ENCODE results near the gene ANGEL2.
"Not testable (repeated sequence)": the region's sequence is repeated elsewhere in the genome, so short reads cannot be mapped to it uniquely, and the experiment has no call there.

ANGEL2 gene

DNA sequence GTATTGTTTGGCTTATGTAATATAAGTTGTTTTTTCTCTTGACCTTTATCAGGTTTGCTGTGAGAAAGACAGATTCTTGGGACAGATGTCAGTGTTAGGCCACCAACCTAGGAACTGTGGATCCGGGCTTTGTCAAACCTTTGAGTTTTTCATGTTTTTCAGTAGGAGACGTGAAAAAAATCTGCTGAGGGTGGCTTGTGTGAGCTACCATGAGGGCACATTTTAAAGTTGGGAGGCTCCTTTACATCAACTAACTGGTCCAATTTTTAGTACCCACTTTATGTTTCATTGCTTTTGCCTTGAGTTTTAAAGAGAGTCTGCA lies 36.2 kb upstream of the ANGEL2 start:
- Histone ChIP-seq H3K4me2 (peak overlapping the region; percentile 79), H4K20me1 (no peaks in the 10 kb centered on the region), H3K9me3 (peaks cover 22% of the 10 kb centered on the region), H3K4me3 (peak overlapping the region; percentile 76), H3K27me3 (no peaks in the 10 kb centered on the region), H3K4me1 (peaks cover 12% of the 10 kb centered on the region), H3K9ac (0 out of 2 replicates have a peak overlapping the region, but pooled peaks have one; percentile 70), H3K36me3 (no peaks in the 10 kb centered on the region), H3K27ac (no peak overlapping the region)
- TF ChIP-seq Cebpa-rat (IDR thresholded peaks at IDR 0.05): no peak

GRCh38 chr1:213051127-213051880 lies 35.6 kb upstream of the ANGEL2 start, which contains the start of gene RPS6KC1:
Gene RPS6KC1 (plus strand): TSS chr1:213051241. CDS start chr1:213051405, 164 bp downstream.
- H3K27ac ChIP-seq: peak within 1 kb of the TSS; percentile 57
- peak within 1 kb of the TSS; percentile 76 for H3K4me3 ChIP-seq

GRCh38 chr1:213050745-213051126 lies 35.1 kb upstream of the ANGEL2 start:
- Histone ChIP-seq H3K9me3 (peaks cover 22% of the 10 kb centered on the region), H3K9ac (peak overlapping the region; percentile 70; the same call in 1 of the 2 replicates), H3K4me3 (peak overlapping the region; percentile 76), H3K36me3 (no peaks in the 10 kb centered on the region), H3K4me2 (peak overlapping the region; percentile 79), H3K4me1 (peaks cover 12% of the 10 kb centered on the region), H3K27me3 (no peaks in the 10 kb centered on the region), H4K20me1 (no peaks in the 10 kb centered on the region), H3K27ac (peak overlapping the region; percentile 57)
- no peak for TF ChIP-seq Cebpa-rat (IDR thresholded peaks at IDR 0.05)

More at GRCh38 chr1:213051127-213051880, 35.6 kb upstream of the ANGEL2 start, which contains the start of gene RPS6KC1:
- no peaks in the 10 kb centered on the region for H3K36me3 ChIP-seq
- no peaks in the 10 kb centered on the region for H3K27me3 ChIP-seq
- no peak for TF ChIP-seq Cebpa-rat (IDR thresholded peaks at IDR 0.05)
- peaks cover 12% of the 10 kb centered on the region for H3K4me1 ChIP-seq
- H4K20me1 ChIP-seq: no peaks in the 10 kb centered on the region
- peak within 1 kb of the TSS; percentile 70 for H3K9ac ChIP-seq
- peaks cover 22% of the 10 kb centered on the region for H3K9me3 ChIP-seq
- peak within 1 kb of the TSS; percentile 79 for H3K4me2 ChIP-seq

GRCh38 chr1:213049232-213049631 lies 33.6 kb upstream of the ANGEL2 start:
- Histone ChIP-seq H3K4me2 (no peak overlapping the region), H3K27me3 (no peaks in the 10 kb centered on the region), H3K27ac (no peak overlapping the region), H4K20me1 (no peaks in the 10 kb centered on the region), H3K9me3 (peaks cover 22% of the 10 kb centered on the region), H3K4me3 (no peak overlapping the region), H3K4me1 (peaks cover 12% of the 10 kb centered on the region), H3K36me3 (no peaks in the 10 kb centered on the region), H3K9ac (no peak overlapping the region)
- no peak for TF ChIP-seq Cebpa-rat (IDR thresholded peaks at IDR 0.05)

DNA sequence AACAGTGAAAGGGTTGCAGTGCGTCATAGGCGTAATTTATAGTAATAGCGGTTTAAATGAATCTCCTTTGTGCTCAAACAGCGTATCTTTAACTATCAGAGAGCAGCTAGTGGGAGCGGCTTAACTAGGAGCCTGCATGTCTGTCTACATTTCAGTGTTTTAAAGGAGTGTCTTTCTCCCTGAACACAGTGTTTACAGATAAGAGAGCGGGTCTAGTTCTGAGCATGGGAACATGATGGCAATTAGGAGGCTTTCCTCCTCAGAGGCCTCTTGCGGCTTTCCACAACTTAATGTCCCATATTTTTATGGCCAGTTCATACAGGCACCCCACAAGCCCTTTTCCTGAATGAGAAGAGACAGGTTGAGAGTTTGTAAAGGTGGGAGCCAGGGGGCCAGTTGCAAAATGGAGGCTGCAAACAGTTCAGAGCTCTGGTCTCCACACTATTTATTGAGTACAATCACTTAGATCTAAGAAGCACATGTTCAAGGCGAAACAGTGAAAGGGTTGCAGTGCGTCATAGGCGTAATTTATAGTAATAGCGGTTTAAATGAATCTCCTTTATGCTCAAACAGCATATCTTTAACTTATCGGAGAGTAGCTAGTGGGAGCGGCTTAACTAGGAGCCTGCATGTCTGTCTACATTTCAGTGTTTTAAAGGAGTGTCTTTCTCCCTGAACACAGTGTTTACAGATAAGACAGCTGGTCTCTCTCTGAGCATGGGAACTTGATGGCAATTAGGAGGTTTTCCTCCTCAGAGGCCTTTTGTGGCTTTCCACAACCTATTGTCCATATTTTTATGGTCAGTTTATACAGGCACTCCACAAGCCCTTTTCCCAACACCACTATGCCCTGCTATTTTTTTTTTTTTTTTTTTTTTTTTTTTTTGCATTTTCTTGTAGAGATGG lies 29.9 kb upstream of the ANGEL2 start:
- not testable (repeated sequence) for H3K4me1 ChIP-seq, H3K9ac ChIP-seq, H3K27me3 ChIP-seq, H3K4me3 ChIP-seq, H3K4me2 ChIP-seq, H3K27ac ChIP-seq, H4K20me1 ChIP-seq, H3K36me3 ChIP-seq
- peaks cover 17% of the 10 kb centered on the region for H3K9me3 ChIP-seq

GRCh38 chr1:213041443-213041842 lies 25.8 kb upstream of the ANGEL2 start:
- TF ChIP-seq Cebpa-rat (IDR thresholded peaks at IDR 0.05): no peak
- peaks cover 9% of the 10 kb centered on the region for H3K4me1 ChIP-seq
- H3K36me3 ChIP-seq: no peaks in the 10 kb centered on the region
- no peak overlapping the region for H3K4me3 ChIP-seq
- H4K20me1 ChIP-seq: no peaks in the 10 kb centered on the region
- no peak overlapping the region for H3K27ac ChIP-seq
- no peak overlapping the region for H3K9ac ChIP-seq
- H3K27me3 ChIP-seq: no peaks in the 10 kb centered on the region
- H3K9me3 ChIP-seq: no peaks in the 10 kb centered on the region
- no peak overlapping the region for H3K4me2 ChIP-seq

- Histone ChIP-seq H3K36me3 (no peaks in the 10 kb centered on the region), H3K9ac (no peak overlapping the region), H3K9me3 (no peaks in the 10 kb centered on the region), H3K27ac (no peak overlapping the region), H3K4me1 (no peaks in the 10 kb centered on the region), H3K4me3 (no peak overlapping the region), H3K4me2 (no peak overlapping the region), H4K20me1 (no peaks in the 10 kb centered on the region), H3K27me3 (no peaks in the 10 kb centered on the region)
- no peak for TF ChIP-seq Cebpa-rat (IDR thresholded peaks at IDR 0.05)
Observed at GRCh38 chr1:213035573-213035972, 19.9 kb upstream of the ANGEL2 start.

- no peak overlapping the region for H3K9ac ChIP-seq
- TF ChIP-seq Cebpa-rat (IDR thresholded peaks at IDR 0.05): no peak
- no peaks in the 10 kb centered on the region for H3K27me3 ChIP-seq
- H4K20me1 ChIP-seq: no peaks in the 10 kb centered on the region
- H3K4me3 ChIP-seq: no peak overlapping the region
- no peaks in the 10 kb centered on the region for H3K4me1 ChIP-seq
- no peaks in the 10 kb centered on the region for H3K36me3 ChIP-seq
- no peaks in the 10 kb centered on the region for H3K9me3 ChIP-seq
- H3K27ac ChIP-seq: no peak overlapping the region
- H3K4me2 ChIP-seq: no peak overlapping the region
Observed at GRCh38 chr1:213034713-213035112, 19.0 kb upstream of the ANGEL2 start.

- no peak overlapping the region for H3K4me2 ChIP-seq
- no peaks in the 10 kb centered on the region for H4K20me1 ChIP-seq
- no peaks in the 10 kb centered on the region for H3K4me1 ChIP-seq
- no peaks in the 10 kb centered on the region for H3K36me3 ChIP-seq
- H3K27ac ChIP-seq: no peak overlapping the region
- H3K9me3 ChIP-seq: no peaks in the 10 kb centered on the region
- no peak for TF ChIP-seq Cebpa-rat (IDR thresholded peaks at IDR 0.05)
- no peak overlapping the region for H3K4me3 ChIP-seq
- H3K27me3 ChIP-seq: no peaks in the 10 kb centered on the region
- H3K9ac ChIP-seq: no peak overlapping the region
Observed at GRCh38 chr1:213032651-213033050, 17.0 kb upstream of the ANGEL2 start.

DNA sequence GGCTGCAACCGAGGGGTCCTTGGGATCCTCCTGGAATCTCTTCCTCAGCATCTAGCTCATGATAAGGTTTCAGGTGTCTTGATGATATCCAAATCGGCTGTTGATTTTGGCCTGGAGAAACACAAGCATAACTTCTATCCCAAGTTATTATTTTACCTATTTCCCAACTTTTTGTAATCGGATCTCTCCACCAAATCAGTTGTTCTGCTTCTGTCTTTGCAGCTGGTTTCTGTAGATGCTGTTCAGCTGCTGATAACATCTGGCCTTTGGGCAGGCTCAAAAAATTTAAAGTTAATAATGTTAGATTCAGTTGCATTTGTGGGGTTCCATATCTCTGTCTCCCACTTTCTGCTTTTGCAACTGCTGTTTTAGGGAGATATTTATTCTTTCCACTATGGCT lies 11.4 kb upstream of the ANGEL2 start:
- not testable (repeated sequence) for H3K27ac ChIP-seq, H3K4me3 ChIP-seq, H3K4me2 ChIP-seq, H4K20me1 ChIP-seq, H3K4me1 ChIP-seq, H3K9ac ChIP-seq, H3K27me3 ChIP-seq, H3K36me3 ChIP-seq
- peaks cover 11% of the 10 kb centered on the region for H3K9me3 ChIP-seq
